ENCODE measurements around the gene KIF6.

The KIF6 gene

GRCh38 chr6:39303425-39304153 is 421.6 kb downstream of the KIF6 start:
- H3K79me2 ChIP-seq (ENCODE audit: insufficient read depth, low read length) = no peaks in the 10 kb centered on the region
- no peak overlapping the region for H3K27ac ChIP-seq (ENCODE audit: low read depth, low read length)
- H3K9ac ChIP-seq (ENCODE audit: low read length) = no peak overlapping the region
- no peaks in the 10 kb centered on the region for H3K36me3 ChIP-seq (ENCODE audit: low read length)
- H3K27me3 ChIP-seq (ENCODE audit: low read length) = no peaks in the 10 kb centered on the region
- no peak overlapping the region for H2AFZ ChIP-seq (ENCODE audit: low read depth, low read length, severe bottlenecking)
- peak; percentile 36 for TF ChIP-seq CTCF (IDR thresholded peaks at IDR 0.05; ENCODE audit: insufficient read depth, low read length, poor library complexity, severe bottlenecking)
- no peak for TF ChIP-seq EZH2phosphoT487 (conservative IDR thresholded peaks at IDR 0.05; ENCODE audit: low read length)
- no peaks in the 10 kb centered on the region for H3K9me2 ChIP-seq (replicated peaks; ENCODE audit: insufficient read depth, low read length)
- no peaks in the 10 kb centered on the region for H4K20me1 ChIP-seq (ENCODE audit: low read depth, low read length)
- no peaks in the 10 kb centered on the region for H3F3A ChIP-seq (ENCODE audit: insufficient read depth)
- H3K4me2 ChIP-seq (ENCODE audit: low read depth, low read length, poor library complexity, severe bottlenecking) = no peak overlapping the region
- H3K4me3 ChIP-seq (ENCODE audit: insufficient read depth, low read length, poor library complexity, severe bottlenecking) = no peak overlapping the region
- no peaks in the 10 kb centered on the region for H3K9me3 ChIP-seq (ENCODE audit: insufficient read depth, low read length)

GRCh38 chr6:39302669-39303424 is 422.4 kb downstream of the KIF6 start:
- H3K9ac ChIP-seq (ENCODE audit: low read length) = no peak overlapping the region
- peak overlapping the region; percentile 84 for H2AFZ ChIP-seq (ENCODE audit: low read depth, low read length, severe bottlenecking)

GRCh38 chr6:39302011-39302410 is 423.2 kb downstream of the KIF6 start:
- no peaks in the 10 kb centered on the region for H3K9me2 ChIP-seq (replicated peaks; ENCODE audit: insufficient read depth, low read length)
- no peak overlapping the region for H3K4me2 ChIP-seq (ENCODE audit: low read depth, low read length, poor library complexity, severe bottlenecking)
- H3K27me3 ChIP-seq (ENCODE audit: low read length) = no peaks in the 10 kb centered on the region
- H3K27ac ChIP-seq (ENCODE audit: low read depth, low read length) = no peak overlapping the region
- H3K36me3 ChIP-seq (ENCODE audit: low read length) = no peaks in the 10 kb centered on the region
- H3K4me3 ChIP-seq (ENCODE audit: insufficient read depth, low read length, poor library complexity, severe bottlenecking) = no peak overlapping the region
- TF ChIP-seq CTCF (IDR thresholded peaks at IDR 0.05; ENCODE audit: insufficient read depth, low read length, poor library complexity, severe bottlenecking) (no peak), EZH2phosphoT487 (conservative IDR thresholded peaks at IDR 0.05; ENCODE audit: low read length) (no peak)
- no peaks in the 10 kb centered on the region for H3F3A ChIP-seq (ENCODE audit: insufficient read depth)
- H3K9me3 ChIP-seq (ENCODE audit: insufficient read depth, low read length) = no peaks in the 10 kb centered on the region
- no peak overlapping the region for H3K9ac ChIP-seq (ENCODE audit: low read length)
- H2AFZ ChIP-seq (ENCODE audit: low read depth, low read length, severe bottlenecking) = no peak overlapping the region
- H3K79me2 ChIP-seq (ENCODE audit: insufficient read depth, low read length) = no peaks in the 10 kb centered on the region
- no peaks in the 10 kb centered on the region for H4K20me1 ChIP-seq (ENCODE audit: low read depth, low read length)

More at GRCh38 chr6:39302669-39303424, 422.4 kb downstream of the KIF6 start:
- Histone ChIP-seq H3K4me2 (ENCODE audit: low read depth, low read length, poor library complexity, severe bottlenecking) (peak overlapping the region; percentile 37), H3K4me3 (ENCODE audit: insufficient read depth, low read length, poor library complexity, severe bottlenecking) (no peak overlapping the region), H4K20me1 (ENCODE audit: low read depth, low read length) (no peaks in the 10 kb centered on the region), H3F3A (ENCODE audit: insufficient read depth) (no peaks in the 10 kb centered on the region), H3K79me2 (ENCODE audit: insufficient read depth, low read length) (no peaks in the 10 kb centered on the region), H3K9me3 (ENCODE audit: insufficient read depth, low read length) (no peaks in the 10 kb centered on the region), H3K9me2 (replicated peaks; ENCODE audit: insufficient read depth, low read length) (no peaks in the 10 kb centered on the region), H3K36me3 (ENCODE audit: low read length) (no peaks in the 10 kb centered on the region), H3K27ac (ENCODE audit: low read depth, low read length) (no peak overlapping the region), H3K27me3 (ENCODE audit: low read length) (no peaks in the 10 kb centered on the region)
- TF ChIP-seq EZH2phosphoT487 (conservative IDR thresholded peaks at IDR 0.05; ENCODE audit: low read length) = no peak
- TF ChIP-seq CTCF (IDR thresholded peaks at IDR 0.05; ENCODE audit: insufficient read depth, low read length, poor library complexity, severe bottlenecking) = peak; percentile 94
